Activated B cell treated with CpG ODN at 0.5 μM for 24 hours (primary cell): ENCODE data around the gene CSAG2. TPM values are rescaled to one million over a fixed set of nuclear protein-coding genes. Genes with fewer than 3 reads are reported as not detected.
"Not testable (repeated sequence)": the region's sequence is repeated elsewhere in the genome, so short reads cannot be mapped to it uniquely, and the experiment has no call there.

Experiments used
- ATAC-seq: fragments of 200-7000 bp; cut with Tn5 transposase; one replicate; pipeline ENCODE4 v1.10.0; 2021; ENCODE audit warnings: low read depth, mild to moderate bottlenecking, moderate library complexity
- CTCF ChIA-PET: fragments of 350-600 bp; sonication (Branson Sonifier 250); formaldehyde crosslinking; loops from one replicate; lab custom pipeline; 2021; ENCODE audit warnings: antibody characterized with exemption; lab: Charles Lee
- POLR2A ChIA-PET: fragments of 350-600 bp; sonication (Branson Sonifier 250); formaldehyde crosslinking; loops from one replicate; lab custom pipeline; 2021; ENCODE audit warnings: antibody characterized with exemption; lab: Charles Lee
- DNase-seq: peaks from one replicate; pipeline ENCODE4 v3.0.0; 2022
- H3K27ac Mint-ChIP-seq: one replicate; pipeline ENCODE4 v1.8.0; 2020; ENCODE audit warnings: mixed read lengths
- H3K27me3 Mint-ChIP-seq: one replicate; pipeline ENCODE4 v1.8.0; 2021; ENCODE audit warnings: mixed read lengths
- H3K36me3 Mint-ChIP-seq: one replicate; pipeline ENCODE4 v1.8.0; 2021; ENCODE audit warnings: low read depth, mixed read lengths
- H3K4me1 Mint-ChIP-seq: one replicate; pipeline ENCODE4 v1.8.0; 2021; ENCODE audit warnings: mixed read lengths
- H3K4me3 Mint-ChIP-seq: one replicate; pipeline ENCODE4 v1.8.0; 2020; ENCODE audit warnings: mild to moderate bottlenecking, mixed read lengths
- H3K9me3 Mint-ChIP-seq: one replicate; pipeline ENCODE4 v1.8.0; 2020; ENCODE audit warnings: mixed read lengths
- CTCF ChIP-seq: fragments of 200-600 bp; IDR thresholded peaks from one replicate; pipeline ENCODE4 v1.8.0; 2022; ENCODE audit warnings: antibody characterized with exemption, mild to moderate bottlenecking
- intact Hi-C: fragments of 100-400 bp; cut with micrococcal nuclease; formaldehyde crosslinking; loops from one replicate; pipeline ENCODE4 v1.15.1; 2024
- total RNA-seq: library from RNA; stranded (reverse); gene quantifications from 2 replicates; pipeline ENCODE4 v1.2.3, GENCODE V29; 2022

CSAG2 gene
- total RNA-seq, 1 donor from 2014 or later: not detected

- Mint-ChIP-seq H3K4me1 (no peaks in the 10 kb centered on the region), H3K36me3 (no peaks in the 10 kb centered on the region), H3K27ac (no peak overlapping the region), H3K9me3 (no peaks in the 10 kb centered on the region), H3K4me3 (no peak overlapping the region), H3K27me3 (no peaks in the 10 kb centered on the region)
- DNase-seq (no peak), ATAC-seq (no peak)
- ChIA-PET CTCF (no interaction called here), POLR2A (no interaction called here)
- intact Hi-C loops: no loop called here
- TF ChIP-seq CTCF: no peak
These were observed 26.0 kb upstream of the CSAG2 start for GRCh38 chrX:152735101-152735500.

- not testable (repeated sequence) for H3K27me3 Mint-ChIP-seq, H3K4me3 Mint-ChIP-seq, ATAC-seq
These were observed 25.2 kb upstream of the CSAG2 start for GRCh38 chrX:152734143-152734858.

GRCh38 chrX:152733261-152733975 lies 24.3 kb upstream of the CSAG2 start, which contains the start of the genes CSAG1 and MAGEA12:
TSS of gene CSAG1 (minus strand) at chrX:152733721. CDS start at chrX:152732460, 1,261 bp downstream.
TSS of gene MAGEA12 (plus strand) at chrX:152733757. CDS start at chrX:152736162, 2,405 bp downstream.
- ChIA-PET CTCF (no interaction called here), POLR2A (no interaction called here)
- DNase-seq: no peak
- Mint-ChIP-seq H3K27ac (no peak within 1 kb of the TSS), H3K9me3 (no peaks in the 10 kb centered on the region), H3K4me1 (no peaks in the 10 kb centered on the region), H3K27me3 (no peaks in the 10 kb centered on the region), H3K36me3 (no peaks in the 10 kb centered on the region), H3K4me3 (no peak within 1 kb of the TSS)
- TF ChIP-seq CTCF: no peak
- ATAC-seq: no peak
- intact Hi-C loops: no loop called here

More at GRCh38 chrX:152734143-152734858, 25.2 kb upstream of the CSAG2 start:
- H3K9me3 Mint-ChIP-seq, H3K27ac Mint-ChIP-seq, POLR2A ChIA-PET, H3K36me3 Mint-ChIP-seq, DNase-seq, H3K4me1 Mint-ChIP-seq, intact Hi-C loops, CTCF ChIA-PET: not testable (repeated sequence)

GRCh38 chrX:152725409-152725808 lies 16.3 kb upstream of the CSAG2 start:
- DNase-seq: no peak
- no peak for ATAC-seq
- POLR2A ChIA-PET: no interaction called here
- H3K27me3 Mint-ChIP-seq: no peaks in the 10 kb centered on the region
- intact Hi-C loops: no loop called here
- CTCF ChIA-PET: no interaction called here
- no peak overlapping the region for H3K4me3 Mint-ChIP-seq
- no peaks in the 10 kb centered on the region for H3K9me3 Mint-ChIP-seq
- no peaks in the 10 kb centered on the region for H3K4me1 Mint-ChIP-seq
- no peak overlapping the region for H3K27ac Mint-ChIP-seq
- no peak for TF ChIP-seq CTCF
- no peaks in the 10 kb centered on the region for H3K36me3 Mint-ChIP-seq

GRCh38 chrX:152713815-152714787 lies 5.0 kb upstream of the CSAG2 start, which contains the start of gene MAGEA2B:
TSS of gene MAGEA2B (plus strand) at chrX:152714628. CDS start at chrX:152717107, 2,479 bp downstream.
- H3K9me3 Mint-ChIP-seq, DNase-seq, H3K27ac Mint-ChIP-seq, POLR2A ChIA-PET, ATAC-seq, H3K27me3 Mint-ChIP-seq, intact Hi-C loops, CTCF ChIA-PET, H3K4me3 Mint-ChIP-seq, H3K36me3 Mint-ChIP-seq, H3K4me1 Mint-ChIP-seq: not testable (repeated sequence)

- H3K36me3 Mint-ChIP-seq, CTCF ChIA-PET, DNase-seq, H3K27me3 Mint-ChIP-seq, H3K9me3 Mint-ChIP-seq, H3K27ac Mint-ChIP-seq, ATAC-seq, H3K4me3 Mint-ChIP-seq, POLR2A ChIA-PET, intact Hi-C loops, H3K4me1 Mint-ChIP-seq: not testable (repeated sequence)
These were observed 4.1 kb upstream of the CSAG2 start for GRCh38 chrX:152713195-152713594.

GRCh38 chrX:152706500-152706899 lies 2.6 kb downstream of the CSAG2 start:
- CTCF ChIA-PET, H3K9me3 Mint-ChIP-seq, H3K27me3 Mint-ChIP-seq, ATAC-seq, H3K27ac Mint-ChIP-seq, DNase-seq, H3K36me3 Mint-ChIP-seq, POLR2A ChIA-PET, H3K4me3 Mint-ChIP-seq, intact Hi-C loops, H3K4me1 Mint-ChIP-seq: not testable (repeated sequence)

GRCh38 chrX:152700390-152700789 lies 8.7 kb downstream of the CSAG2 start:
- H3K4me1 Mint-ChIP-seq, H3K4me3 Mint-ChIP-seq, ATAC-seq, POLR2A ChIA-PET, DNase-seq, H3K36me3 Mint-ChIP-seq, CTCF ChIA-PET, H3K27me3 Mint-ChIP-seq, H3K9me3 Mint-ChIP-seq, intact Hi-C loops, H3K27ac Mint-ChIP-seq: not testable (repeated sequence)
